Endometrium (tissue), 2 donors: ENCODE measurements around the gene MAP7D3.

Experiments
- FAIRE-seq: peaks from 2 replicates; lab custom pipeline; 2012; peaks lifted over from hg19 to GRCh38; lab: Jason Lieb, UNC
- donor health status: control.
- donor health status: control.

Gene MAP7D3

DNA sequence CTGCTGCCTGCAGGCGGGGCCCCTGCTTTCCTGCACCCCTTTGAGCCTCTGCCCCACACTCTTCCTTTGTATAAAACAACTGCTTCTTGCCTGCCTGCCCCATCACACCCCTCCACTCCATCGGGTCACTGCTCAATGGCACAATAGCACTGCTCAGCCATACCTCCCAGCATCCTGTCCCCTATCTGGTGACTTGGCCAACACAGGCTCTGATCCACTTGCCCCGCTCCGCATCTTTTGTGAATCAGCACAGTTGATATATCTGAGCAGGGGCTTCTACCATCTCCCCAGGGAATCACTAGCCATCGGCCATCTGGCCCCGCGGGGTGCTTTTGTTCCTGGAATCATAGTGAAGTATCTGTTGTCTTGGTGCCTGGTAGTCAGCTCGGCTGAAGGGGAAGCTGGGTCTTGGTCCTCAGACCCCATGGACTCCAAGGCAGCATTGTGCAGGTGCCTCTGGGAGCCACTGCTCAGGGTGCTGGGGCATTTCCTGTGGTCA lies 45.3 kb downstream of the MAP7D3 start:
- FAIRE-seq, result no peak

DNA sequence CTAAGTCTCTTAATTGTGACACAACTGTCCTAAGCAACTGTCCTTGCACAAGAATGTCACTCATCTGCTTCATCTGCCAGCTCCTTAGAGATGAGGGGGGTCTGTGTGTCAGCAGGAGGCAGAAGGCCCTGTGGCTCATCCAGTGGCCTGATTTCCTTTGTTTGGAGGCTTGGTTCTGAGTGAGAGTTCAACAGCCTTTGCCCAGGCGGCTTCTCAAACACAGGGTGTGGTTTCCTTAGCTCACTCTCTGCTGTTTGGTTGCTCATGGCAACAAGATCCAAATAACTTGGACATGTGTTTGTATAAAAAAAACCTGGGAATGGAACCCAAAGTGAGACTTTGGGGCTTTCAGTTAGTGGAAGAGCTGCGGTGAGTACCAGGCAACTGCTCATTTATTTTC lies 46.6 kb downstream of the MAP7D3 start:
- no peak for FAIRE-seq

DNA sequence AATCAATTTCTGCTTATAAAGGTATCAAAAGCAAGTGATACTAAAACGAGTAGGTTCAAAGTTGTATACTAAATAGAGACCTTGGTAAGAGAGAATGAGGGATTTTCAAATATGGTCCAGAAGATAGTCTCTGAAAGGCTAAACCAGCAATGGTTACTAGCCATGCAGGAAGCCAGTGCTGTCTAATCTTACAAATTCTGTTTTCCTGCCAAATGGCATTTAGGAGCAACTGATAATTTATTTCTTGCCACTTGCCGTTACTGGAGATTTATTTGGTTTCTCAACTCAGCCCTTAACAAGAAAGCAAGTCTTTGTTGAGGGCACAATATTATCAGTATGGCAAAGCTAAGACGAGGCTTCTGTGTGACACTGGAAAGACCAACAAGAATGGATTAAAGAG lies 47.2 kb downstream of the MAP7D3 start:
- no peak for FAIRE-seq

DNA sequence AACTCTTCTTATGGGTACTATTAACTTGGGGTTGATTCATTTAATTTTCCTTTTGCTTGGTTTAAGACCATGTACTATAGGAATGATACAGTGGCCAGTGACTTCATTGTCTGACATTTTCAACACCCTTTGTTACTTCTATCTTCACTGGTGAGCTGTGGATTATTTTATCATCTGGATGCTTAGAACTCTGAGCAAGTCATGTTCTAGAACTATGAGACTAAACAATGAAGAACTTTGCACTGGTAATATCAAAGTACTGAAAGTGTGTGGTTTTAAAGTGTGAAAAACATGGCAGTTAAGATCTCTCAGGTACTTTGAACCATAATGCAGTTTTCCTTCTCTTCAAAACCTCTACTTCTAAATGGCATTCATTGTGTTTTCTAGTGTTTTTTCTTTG lies 47.8 kb downstream of the MAP7D3 start:
- FAIRE-seq, result no peak

DNA sequence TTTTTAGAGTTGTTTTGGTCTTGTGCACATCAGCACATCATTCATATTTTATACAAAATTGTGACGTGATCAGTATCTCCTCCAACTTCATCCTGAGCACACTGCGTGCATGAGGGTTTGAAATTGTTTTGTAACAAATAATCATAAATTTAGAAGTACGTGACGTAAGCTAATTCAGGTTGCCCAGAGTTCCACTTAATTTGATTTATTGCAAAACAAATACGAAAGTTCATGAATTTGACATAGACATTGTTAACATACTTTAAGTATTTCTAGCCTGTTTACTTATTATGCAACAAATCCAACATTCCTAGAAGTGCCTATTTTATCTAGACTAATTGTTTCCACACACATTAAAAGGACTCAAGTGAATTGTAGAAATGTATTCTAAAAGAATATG lies 48.3 kb downstream of the MAP7D3 start:
- peak; percentile 46 for FAIRE-seq

DNA sequence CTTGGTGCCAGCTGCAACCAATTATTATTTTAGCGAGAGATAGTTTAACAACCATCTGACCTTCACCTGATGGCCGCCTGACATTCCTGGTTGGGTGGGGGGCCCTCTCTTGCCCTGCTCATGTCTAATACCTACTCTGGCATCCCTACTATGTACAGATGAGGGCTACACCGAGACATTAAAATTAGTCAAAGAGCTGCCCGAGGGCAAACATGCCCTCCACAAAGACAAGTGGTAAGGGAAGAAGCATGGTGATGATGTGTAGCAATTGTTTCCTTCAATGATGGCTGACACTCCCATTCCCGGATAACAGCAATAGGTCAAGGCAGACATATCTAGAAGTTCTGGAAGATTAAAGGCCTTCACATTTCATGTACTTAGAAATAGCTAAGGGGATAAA lies 49.6 kb downstream of the MAP7D3 start:
- no peak for FAIRE-seq

DNA sequence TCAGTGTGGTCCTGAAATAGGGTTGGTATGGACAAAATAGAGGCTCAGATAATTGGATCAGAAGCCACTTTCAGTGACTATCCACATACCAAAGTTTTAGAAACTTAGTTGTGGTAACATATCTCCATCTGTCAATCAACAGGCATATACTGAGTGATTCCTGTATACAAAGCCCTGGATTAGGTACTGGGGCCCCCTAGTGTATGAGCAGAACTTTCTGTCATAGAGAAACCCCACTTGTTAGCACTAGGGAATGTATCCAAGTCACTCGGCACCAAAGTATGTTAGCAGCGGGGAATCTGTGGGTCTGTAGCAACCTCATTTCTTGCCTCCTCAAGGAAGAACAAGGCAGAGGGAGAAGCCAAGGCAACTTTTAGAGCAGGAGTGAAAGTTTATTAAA lies 50.7 kb downstream of the MAP7D3 start:
- no peak for FAIRE-seq

DNA sequence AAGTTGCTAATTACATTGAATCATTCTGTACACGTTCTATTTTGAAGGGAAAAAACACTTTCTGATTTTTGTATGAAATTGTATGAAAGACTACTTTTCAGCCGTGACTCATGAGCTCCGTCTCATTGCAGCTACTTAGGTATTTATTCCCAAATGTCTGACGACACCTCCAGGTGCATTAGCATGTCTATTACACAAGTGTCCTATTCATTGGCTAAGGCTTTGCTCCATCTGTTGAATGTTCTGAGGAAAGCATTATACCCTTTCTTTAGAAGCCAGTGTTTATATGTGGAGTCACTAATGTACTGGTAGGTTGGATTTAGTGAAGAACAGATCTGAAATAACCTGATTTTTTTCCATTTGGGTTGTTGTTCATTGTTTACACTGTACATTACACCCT lies 51.8 kb downstream of the MAP7D3 start:
- no peak for FAIRE-seq

DNA sequence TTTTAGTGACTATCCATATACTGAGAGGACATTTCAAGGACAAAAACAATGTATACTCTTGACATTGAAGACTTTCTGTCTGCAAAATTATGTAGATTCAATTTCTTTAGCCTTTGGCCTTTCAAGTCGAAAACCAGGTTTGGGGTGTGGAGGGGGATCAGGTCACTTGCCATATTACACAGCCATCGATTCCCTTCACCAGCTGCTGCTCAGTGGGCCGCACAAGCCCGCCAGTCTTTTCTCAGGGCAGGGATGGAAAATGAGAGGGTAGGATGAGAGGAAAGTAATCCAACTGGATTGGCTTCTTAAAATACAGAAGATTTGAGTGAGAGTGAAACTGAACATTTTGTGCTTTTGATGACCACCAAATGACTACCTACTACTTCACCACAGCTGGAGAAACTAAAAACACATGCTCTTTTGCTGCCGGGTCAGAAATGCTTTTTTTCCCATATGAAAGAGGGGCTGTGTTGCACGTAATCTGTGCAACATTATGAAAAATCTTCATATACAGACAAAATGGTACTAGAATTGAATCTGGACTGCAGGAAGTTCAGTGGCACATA lies 52.4 kb downstream of the MAP7D3 start:
- FAIRE-seq, result no peak

DNA sequence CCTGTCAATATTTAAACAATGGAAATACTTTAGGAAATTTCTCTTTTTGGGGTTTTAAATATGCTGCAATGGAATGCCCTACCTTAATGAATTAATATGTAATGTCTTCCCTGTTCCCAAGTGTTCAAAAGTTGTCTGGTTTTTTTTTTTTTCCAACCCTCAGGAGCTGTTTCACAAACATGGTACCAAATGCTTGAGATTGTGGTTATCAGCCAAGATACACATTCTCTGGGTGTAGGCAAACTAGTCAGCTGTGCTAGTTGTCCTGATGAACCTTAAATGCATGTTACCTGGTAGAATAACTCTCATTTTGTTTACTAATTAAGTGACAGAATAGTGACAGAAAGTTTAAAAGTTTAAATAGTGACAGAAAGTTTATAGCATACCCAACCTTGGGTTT lies 53.2 kb downstream of the MAP7D3 start:
- no peak for FAIRE-seq

DNA sequence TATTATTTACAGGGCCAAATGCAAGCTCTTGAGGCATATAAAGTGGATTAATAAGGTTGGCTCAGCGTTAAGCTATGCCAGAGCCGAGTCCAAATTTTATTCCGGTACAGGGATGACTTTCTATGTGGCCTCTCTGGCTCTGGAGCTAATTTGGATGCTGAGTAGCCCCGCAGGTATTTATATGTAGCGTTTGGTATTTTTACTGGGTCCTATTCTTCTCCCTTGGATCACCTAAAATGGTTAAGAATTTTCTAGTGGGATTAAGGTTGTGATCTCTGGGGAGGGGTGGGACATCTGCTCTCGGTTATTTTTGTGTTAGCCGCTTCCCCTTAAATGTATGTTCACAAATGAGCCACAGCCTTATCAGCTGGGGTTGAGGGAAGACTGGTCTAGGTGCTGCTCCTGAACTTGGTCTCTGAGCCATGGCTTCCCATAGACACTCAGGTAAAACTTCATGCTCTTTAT lies 54.5 kb downstream of the MAP7D3 start:
- no peak for FAIRE-seq

DNA sequence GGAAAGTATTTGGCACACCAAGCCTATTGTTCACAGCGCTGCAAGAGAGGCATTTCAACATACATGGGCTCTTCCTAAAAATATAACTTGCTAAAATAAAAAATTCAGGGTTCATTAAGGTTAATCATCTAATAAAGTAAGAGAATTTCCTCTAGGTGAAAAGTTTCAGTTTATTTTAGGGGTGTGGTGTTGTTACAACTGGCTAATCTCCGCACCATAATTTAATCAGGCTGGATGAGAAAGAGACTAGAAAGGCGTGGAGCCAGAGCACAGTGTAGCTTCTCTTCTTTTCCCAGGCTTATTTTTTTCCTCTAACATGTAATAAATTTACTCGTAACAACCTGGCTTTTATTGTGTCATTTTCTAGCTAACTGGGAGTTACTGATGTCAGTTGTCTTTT lies 56.0 kb downstream of the MAP7D3 start:
- no peak for FAIRE-seq

DNA sequence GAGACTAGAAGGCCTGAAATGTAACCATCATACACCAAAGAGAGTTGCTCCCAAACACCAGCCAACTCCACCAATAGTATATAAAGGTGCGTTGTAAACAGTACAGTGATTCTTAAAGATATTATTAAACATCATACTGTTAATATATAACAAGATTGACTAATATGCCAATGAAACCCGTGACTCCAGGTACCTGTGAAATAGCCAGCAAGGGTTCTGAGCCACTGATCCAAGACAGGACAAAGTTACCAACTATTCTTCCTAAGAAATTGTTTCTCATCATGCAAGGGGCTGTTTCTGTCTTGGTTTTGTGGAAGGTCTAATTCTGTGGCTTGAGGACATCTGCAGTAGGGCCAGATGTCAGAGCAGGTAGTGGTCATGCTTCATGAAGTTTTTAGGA lies 56.7 kb downstream of the MAP7D3 start:
- FAIRE-seq, result no peak

DNA sequence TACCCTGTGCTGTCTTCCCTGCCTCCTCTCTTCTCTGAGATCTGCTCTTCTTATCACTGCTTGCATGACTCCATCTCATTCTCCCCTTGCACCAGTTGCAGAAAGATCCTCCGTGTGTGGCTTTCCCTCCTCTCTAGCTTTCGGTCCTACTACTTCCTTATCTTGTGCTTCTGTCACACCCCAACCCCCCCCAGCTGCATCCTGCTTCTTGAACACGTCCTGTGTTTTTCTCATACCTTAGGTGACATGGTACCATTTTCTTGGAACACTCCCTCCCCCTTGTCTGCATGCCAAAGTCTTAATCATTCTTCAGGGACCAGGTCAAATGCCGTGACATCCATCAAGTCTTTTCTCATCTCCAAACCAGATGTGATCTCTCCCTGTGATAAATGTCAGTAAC lies 57.4 kb downstream of the MAP7D3 start:
- no peak for FAIRE-seq

DNA sequence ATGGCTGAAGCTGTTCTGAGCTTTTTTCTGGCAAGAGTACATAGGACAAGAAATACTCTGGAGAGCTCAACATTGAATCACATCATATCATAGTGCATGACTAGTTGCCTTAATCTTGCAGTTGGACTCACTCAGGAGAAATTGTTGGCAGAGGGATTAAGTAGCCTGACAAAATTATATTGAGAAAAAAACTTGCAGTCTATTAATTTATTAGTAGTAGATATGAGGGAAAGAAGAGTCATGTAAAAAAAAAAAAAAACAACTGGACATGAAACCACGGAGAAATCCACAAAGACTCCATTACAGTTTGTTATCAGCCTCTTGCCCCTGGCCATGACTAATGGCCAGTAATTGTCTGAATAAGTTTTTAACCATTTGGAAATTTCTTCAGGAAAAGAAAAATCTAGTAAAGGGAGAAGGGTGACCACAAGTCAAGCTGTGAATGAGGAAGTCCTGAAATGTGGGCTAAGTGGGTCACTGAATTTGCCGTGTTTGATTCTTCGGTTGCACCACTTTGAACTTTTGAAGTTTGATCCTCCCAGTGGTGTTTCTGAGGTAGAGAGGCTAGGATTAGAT lies 58.3 kb downstream of the MAP7D3 start:
- no peak for FAIRE-seq

DNA sequence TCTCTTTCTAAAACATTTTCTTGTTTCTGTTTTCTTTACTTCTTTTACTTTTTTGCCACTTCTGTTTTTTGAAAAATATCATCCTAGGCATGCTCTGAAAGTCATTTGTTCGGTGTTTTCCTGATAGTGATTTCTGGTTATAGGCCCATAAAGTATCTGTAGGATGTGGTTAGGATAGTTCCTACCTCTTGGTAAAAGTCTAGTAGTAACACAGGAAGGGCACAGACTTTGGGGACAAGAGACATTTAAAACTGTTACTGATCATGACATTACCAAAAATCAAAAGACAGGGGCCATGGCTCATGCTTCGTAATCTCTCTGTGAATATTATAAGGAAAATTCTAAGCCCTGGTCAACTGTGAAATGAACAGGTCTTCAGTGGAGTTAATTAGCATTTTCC lies 59.1 kb downstream of the MAP7D3 start:
- FAIRE-seq, result no peak

DNA sequence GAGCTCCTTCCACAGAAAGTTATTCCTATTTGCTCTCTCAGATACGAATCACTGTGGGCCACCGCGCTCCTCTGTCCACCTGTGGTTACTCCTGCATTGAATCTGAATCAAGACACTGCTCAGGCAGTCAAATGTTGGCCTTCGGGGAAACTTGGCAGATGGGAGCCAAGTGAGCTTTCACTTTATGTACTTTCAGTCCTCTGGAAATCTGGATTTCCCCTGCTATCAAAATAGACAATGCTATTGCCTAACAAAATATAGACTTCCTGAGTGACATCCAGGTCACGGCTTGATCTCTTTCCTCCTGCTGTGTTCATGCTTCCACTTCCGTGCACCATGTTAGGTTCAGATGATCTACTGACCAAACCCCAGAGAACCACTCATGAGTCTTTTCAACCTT lies 60.0 kb downstream of the MAP7D3 start:
- no peak for FAIRE-seq

DNA sequence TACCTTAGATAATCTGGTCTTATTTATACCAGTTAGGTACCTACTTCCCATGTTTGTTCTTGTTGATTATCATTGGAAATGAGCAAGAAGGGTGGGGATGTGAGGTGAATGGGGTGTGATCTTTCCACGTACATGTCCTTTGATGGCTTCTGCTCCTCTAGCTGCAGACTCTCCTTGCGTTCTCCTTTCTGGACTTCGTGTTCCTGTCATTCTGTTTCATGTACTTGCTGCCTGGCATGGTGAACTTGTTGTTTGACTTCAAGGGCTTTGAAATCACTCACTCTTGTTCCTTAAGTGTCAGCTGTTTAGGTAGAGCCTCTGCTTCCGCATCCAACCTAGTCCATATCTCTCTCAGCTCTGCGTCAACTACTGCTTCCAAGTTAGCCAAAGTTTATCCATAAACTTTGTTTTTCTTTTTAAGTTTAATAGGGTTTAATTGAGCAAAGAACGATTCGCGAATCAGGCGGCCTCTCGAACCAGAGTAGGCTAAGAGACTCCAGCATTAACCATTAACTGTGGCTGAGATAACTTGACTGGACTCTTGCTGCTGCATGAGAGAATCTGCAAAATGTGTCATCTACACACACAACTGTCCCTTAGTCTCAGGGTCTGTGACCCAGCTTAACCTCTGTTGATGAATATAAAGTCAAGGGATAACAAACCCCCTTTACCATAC lies 61.0 kb downstream of the MAP7D3 start:
- no peak for FAIRE-seq

DNA sequence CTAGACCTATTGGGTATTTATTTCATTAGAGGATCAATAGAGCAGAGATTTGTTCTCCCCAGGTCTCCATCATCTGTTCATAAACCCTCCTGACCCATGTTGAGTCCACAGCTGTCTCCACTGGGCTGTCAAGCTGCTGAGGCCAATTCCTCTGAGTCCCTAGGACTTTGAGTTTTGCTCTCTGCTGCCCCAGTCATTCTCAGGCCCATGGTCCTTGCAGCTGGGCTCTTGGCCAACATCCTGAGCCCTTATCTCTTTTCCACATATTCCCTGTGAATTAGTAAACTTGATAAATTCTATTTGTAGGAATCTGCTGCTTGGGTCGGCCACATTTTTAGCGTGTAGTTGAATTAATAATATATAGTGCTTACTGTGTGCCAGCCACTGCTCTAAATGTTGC lies 62.0 kb downstream of the MAP7D3 start:
- no peak for FAIRE-seq

DNA sequence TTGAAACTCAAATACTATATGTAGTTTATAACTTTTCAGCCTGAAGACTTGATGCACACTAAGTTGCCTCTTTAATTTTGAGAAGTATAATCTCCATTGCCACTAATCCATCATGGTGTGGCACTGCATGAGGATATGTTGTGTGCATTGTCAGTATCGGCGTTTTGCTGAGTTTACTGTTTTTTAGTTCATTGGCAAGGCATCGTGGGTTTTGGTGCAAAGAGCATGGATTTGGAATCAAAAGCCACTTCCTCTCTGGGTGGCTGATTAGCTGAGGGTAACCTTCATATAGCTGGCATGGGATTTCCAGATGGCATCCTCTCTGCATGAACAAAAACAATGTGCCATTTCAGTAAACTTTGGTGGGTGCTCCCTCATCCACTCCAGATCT lies 65.2 kb downstream of the MAP7D3 start:
- FAIRE-seq, result no peak

DNA sequence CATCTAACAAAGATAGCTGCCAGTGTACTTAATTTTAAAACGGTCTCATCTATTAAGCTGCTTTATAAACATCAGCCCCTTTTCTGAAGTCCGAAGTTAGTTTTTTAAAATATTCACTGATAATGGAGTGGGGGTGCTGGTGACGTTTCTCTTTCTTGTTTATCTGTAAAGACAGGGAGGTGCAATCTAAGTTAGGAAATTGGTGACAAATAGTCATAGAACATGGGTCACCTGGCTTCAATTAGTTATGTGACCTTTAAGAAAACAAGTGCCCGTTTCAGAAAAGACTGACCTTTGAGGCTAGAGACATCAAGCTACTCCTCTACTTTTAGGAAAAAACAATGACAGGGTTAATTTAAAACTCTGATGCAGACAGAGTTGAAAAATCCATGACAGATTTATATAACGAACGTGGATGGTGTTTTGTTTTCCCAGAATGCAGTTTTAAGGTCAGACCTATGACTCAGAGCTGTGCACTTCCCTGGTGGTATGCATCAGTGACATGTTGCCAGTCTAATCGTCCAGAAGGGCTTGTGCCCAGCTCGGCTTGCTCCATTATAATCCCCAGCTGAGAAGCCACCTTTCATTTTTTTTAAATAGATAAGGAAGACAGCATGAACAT lies 65.7 kb downstream of the MAP7D3 start:
- no peak for FAIRE-seq

DNA sequence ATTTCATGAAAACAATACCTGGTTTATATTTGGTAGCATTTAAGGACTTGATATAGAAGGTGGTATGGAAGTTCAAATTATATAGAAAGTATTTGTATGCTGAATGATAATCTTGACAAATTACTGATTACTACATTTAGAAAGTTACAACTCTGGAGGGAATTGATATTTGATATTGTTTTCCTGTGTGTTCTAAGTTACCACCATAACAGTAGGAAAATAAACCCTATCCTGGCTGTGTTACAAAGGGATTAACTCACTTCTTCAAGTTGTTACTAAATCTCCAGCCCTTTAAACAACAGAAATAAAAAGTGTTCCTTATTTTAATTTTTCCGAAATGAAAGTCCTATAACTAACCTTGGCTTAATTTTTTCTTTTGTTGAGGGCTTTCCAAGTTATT lies 67.3 kb downstream of the MAP7D3 start:
- peak; percentile 4 for FAIRE-seq

DNA sequence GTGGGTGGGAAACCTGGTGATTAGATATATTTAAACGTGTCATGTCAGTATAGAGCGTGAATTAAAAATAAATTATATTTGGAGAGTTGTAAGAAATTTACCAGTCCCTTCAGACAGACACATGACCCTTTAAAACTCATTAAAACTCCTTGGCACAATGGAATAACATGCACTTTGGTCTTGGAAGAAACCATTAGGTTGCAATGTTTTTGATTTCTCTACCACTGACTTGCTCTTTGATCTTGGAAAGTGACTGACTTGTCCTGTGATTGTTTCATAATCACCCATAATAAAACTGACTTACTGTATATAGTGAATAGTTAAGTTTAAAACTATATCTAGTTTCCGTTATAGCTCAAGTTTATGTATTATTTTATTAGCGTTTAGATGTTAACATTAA lies 68.0 kb downstream of the MAP7D3 start:
- FAIRE-seq, result no peak
